ENCODE data around the gene KIF4A. TPM values are rescaled to one million over a fixed set of nuclear protein-coding genes. Genes with fewer than 3 reads are reported as not detected.
A peak's percentile ranks its signal among the peaks of the same experiment; 100 is the strongest.

Gene KIF4A
- total RNA-seq, 4 donors from 2014 or later: under 0.01 to 11.1 TPM; not detected in 2

GRCh38 chrX:70452143-70452733 is 162.3 kb downstream of the KIF4A start:
- peak; percentile 57 to 67 for DNase-seq
- no peaks in the 10 kb centered on the region for H3K9me3 ChIP-seq
- H3K36me3 ChIP-seq: no peaks in the 10 kb centered on the region
- TF ChIP-seq POLR2A (IDR thresholded peaks at IDR 0.05): no peak
- TF ChIP-seq, protein P1, sequence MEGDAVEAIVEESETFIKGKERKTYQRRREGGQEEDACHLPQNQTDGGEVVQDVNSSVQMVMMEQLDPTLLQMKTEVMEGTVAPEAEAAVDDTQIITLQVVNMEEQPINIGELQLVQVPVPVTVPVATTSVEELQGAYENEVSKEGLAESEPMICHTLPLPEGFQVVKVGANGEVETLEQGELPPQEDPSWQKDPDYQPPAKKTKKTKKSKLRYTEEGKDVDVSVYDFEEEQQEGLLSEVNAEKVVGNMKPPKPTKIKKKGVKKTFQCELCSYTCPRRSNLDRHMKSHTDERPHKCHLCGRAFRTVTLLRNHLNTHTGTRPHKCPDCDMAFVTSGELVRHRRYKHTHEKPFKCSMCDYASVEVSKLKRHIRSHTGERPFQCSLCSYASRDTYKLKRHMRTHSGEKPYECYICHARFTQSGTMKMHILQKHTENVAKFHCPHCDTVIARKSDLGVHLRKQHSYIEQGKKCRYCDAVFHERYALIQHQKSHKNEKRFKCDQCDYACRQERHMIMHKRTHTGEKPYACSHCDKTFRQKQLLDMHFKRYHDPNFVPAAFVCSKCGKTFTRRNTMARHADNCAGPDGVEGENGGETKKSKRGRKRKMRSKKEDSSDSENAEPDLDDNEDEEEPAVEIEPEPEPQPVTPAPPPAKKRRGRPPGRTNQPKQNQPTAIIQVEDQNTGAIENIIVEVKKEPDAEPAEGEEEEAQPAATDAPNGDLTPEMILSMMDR (IDR thresholded peaks at IDR 0.05): peak; percentile 39 to 65 (median 55)
- peak overlapping the region; percentile 40 to 46 for H3K4me3 ChIP-seq
- no peaks in the 10 kb centered on the region for H3K4me1 ChIP-seq
- intact Hi-C loops (cut with DNase I; ENCODE audit: low total_unique reads): no loop called here
- H3K27ac ChIP-seq: peak overlapping the region; percentile 70 to 77
- H3K27me3 ChIP-seq: no peaks in the 10 kb centered on the region

DNA sequence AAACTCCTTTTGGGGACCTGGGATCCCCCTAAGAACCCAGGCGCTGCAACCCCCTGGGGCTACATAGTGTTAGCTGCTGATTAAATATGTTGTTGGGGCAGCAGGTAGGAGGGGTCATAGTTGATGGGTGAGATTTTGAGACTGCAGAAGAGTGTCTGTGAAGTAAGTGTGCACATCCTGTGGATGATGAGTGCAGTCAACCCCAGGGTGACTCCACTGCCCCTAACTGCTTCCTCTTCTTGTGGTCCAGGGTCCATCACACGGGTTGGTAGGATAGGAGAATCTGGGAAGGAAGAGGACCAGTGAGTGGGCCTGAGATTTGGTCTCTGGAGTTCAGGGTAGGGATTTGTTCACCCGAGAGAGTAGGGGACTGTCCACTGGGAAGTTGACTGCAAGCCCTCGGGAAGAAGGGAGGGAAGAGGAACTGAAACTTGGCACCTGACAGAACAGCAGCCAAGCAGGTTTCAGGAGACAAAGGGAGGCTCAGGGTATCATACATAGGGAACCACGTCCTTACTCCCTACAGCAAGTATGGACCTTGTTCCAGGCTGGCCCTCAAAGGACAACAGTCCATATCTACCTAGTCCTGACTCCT is 163.2 kb downstream of the KIF4A start:
- Histone ChIP-seq H3K4me1 (no peaks in the 10 kb centered on the region), H3K27ac (peak overlapping the region; percentile 70 to 77), H3K4me3 (peak overlapping the region in 1 of 2 donors; percentile 46), H3K36me3 (no peaks in the 10 kb centered on the region), H3K27me3 (no peaks in the 10 kb centered on the region), H3K9me3 (no peaks in the 10 kb centered on the region)
- intact Hi-C loops (cut with DNase I; ENCODE audit: low total_unique reads): no loop called here
- TF ChIP-seq, protein P1 (IDR thresholded peaks at IDR 0.05): no peak
- no peak for TF ChIP-seq POLR2A (IDR thresholded peaks at IDR 0.05)
- no peak for DNase-seq

- TF ChIP-seq, protein P1 (IDR thresholded peaks at IDR 0.05): peak; percentile 51 to 77 (median 66)
- TF ChIP-seq POLR2A (IDR thresholded peaks at IDR 0.05): no peak
- Histone ChIP-seq H3K36me3 (no peaks in the 10 kb centered on the region), H3K4me1 (no peaks in the 10 kb centered on the region), H3K27ac (peak overlapping the region; percentile 82 to 83), H3K27me3 (no peaks in the 10 kb centered on the region), H3K4me3 (peak overlapping the region; percentile 53 to 54), H3K9me3 (no peaks in the 10 kb centered on the region)
- intact Hi-C loops (cut with DNase I; ENCODE audit: low total_unique reads): no loop called here
- peak; percentile 69 to 75 for DNase-seq
Observed at GRCh38 chrX:70454441-70455365, 164.8 kb downstream of the KIF4A start.

- TF ChIP-seq POLR2A (IDR thresholded peaks at IDR 0.05): no peak
- TF ChIP-seq, protein P1 (IDR thresholded peaks at IDR 0.05): no peak
- Histone ChIP-seq H3K4me3 (peak overlapping the region; percentile 53 to 54), H3K27ac (peak overlapping the region; percentile 82 to 83), H3K27me3 (no peaks in the 10 kb centered on the region), H3K4me1 (no peaks in the 10 kb centered on the region), H3K36me3 (no peaks in the 10 kb centered on the region), H3K9me3 (no peaks in the 10 kb centered on the region)
- intact Hi-C loops (cut with DNase I; ENCODE audit: low total_unique reads): no loop called here
- no peak for DNase-seq
Observed at GRCh38 chrX:70455366-70456202, 165.7 kb downstream of the KIF4A start.

Data from uterus (tissue), 4 donors.